H7 (cell line): ENCODE results near the gene SERPINA9. TPM values are rescaled to one million over a fixed set of nuclear protein-coding genes. Genes with fewer than 3 reads are reported as not detected.

Source experiments
- DNase-seq: peaks from one replicate; pipeline ENCODE4 v3.0.0; 2012
- H3K27me3 ChIP-seq: 2 replicates; pipeline ENCODE4 v1.6.0; 2011; ENCODE audit warnings: mild to moderate bottlenecking, low read length; ENCODE audit not compliant: control insufficient read depth, insufficient read depth
- H3K36me3 ChIP-seq: replicated peaks from 2 replicates; pipeline ENCODE4 v1.5.1; 2011; ENCODE audit warnings: low read length; ENCODE audit not compliant: control insufficient read depth, insufficient read depth
- H3K4me3 ChIP-seq: 2 replicates; pipeline ENCODE4 v1.5.1; 2011; ENCODE audit warnings: low read depth, mild to moderate bottlenecking, control low read depth, low read length, moderate library complexity; ENCODE audit not compliant: insufficient read depth
- total RNA-seq: library from RNA; depleted of rRNA; stranded (reverse); fragments of >200 nt; shearing (Covaris generic); gene quantifications from 2 replicates; pipeline ENCODE4 v1.2.3, GENCODE V29; 2014

The SERPINA9 gene
- total RNA-seq, 1 experiment from 2014 or later: not detected

- H3K27me3 ChIP-seq: no peaks in the 10 kb centered on the region
- no peak for DNase-seq
- H3K4me3 ChIP-seq: no peak overlapping the region
- no peaks in the 10 kb centered on the region for H3K36me3 ChIP-seq
These were observed 5.6 kb upstream of the SERPINA9 start for GRCh38 chr14:94481468-94482131.

GRCh38 chr14:94480809-94481208 is 4.8 kb upstream of the SERPINA9 start:
- no peaks in the 10 kb centered on the region for H3K27me3 ChIP-seq
- no peaks in the 10 kb centered on the region for H3K36me3 ChIP-seq
- DNase-seq: no peak
- no peak overlapping the region for H3K4me3 ChIP-seq

GRCh38 chr14:94478420-94478819 is 2.4 kb upstream of the SERPINA9 start:
- DNase-seq: no peak

GRCh38 chr14:94474581-94475031 is 1.4 kb downstream of the SERPINA9 start:
- Histone ChIP-seq H3K4me3 (no peak overlapping the region), H3K36me3 (no peaks in the 10 kb centered on the region), H3K27me3 (no peaks in the 10 kb centered on the region)
- peak; percentile 57 for DNase-seq

More at GRCh38 chr14:94478420-94478819, 2.4 kb upstream of the SERPINA9 start:
- Histone ChIP-seq H3K36me3 (no peaks in the 10 kb centered on the region), H3K27me3 (no peaks in the 10 kb centered on the region), H3K4me3 (no peak overlapping the region)

- Histone ChIP-seq H3K36me3 (no peaks in the 10 kb centered on the region), H3K4me3 (no peak overlapping the region)
These were observed 2.2 kb downstream of the SERPINA9 start for GRCh38 chr14:94473666-94474410.

GRCh38 chr14:94472842-94473241 is 3.2 kb downstream of the SERPINA9 start:
- H3K27me3 ChIP-seq: no peaks in the 10 kb centered on the region
- DNase-seq: no peak
- H3K4me3 ChIP-seq: no peak overlapping the region
- no peaks in the 10 kb centered on the region for H3K36me3 ChIP-seq

More at GRCh38 chr14:94473666-94474410, 2.2 kb downstream of the SERPINA9 start:
- no peak for DNase-seq
- H3K27me3 ChIP-seq: no peaks in the 10 kb centered on the region

- DNase-seq: no peak
- H3K4me3 ChIP-seq: no peak overlapping the region
- H3K36me3 ChIP-seq: no peaks in the 10 kb centered on the region
- no peaks in the 10 kb centered on the region for H3K27me3 ChIP-seq
These were observed 5.0 kb downstream of the SERPINA9 start for GRCh38 chr14:94471045-94471444.

- DNase-seq: no peak
- Histone ChIP-seq H3K27me3 (no peaks in the 10 kb centered on the region), H3K4me3 (no peak overlapping the region), H3K36me3 (no peaks in the 10 kb centered on the region)
These were observed 5.7 kb downstream of the SERPINA9 start for GRCh38 chr14:94470311-94470710.

- H3K27me3 ChIP-seq: no peaks in the 10 kb centered on the region
- no peak for DNase-seq
- H3K4me3 ChIP-seq: no peak overlapping the region
These were observed 6.7 kb downstream of the SERPINA9 start for GRCh38 chr14:94469261-94469660.

GRCh38 chr14:94467728-94468520 is 8.1 kb downstream of the SERPINA9 start:
- Histone ChIP-seq H3K4me3 (no peak overlapping the region), H3K36me3 (no peaks in the 10 kb centered on the region), H3K27me3 (no peaks in the 10 kb centered on the region)
- DNase-seq: no peak

More at GRCh38 chr14:94469261-94469660, 6.7 kb downstream of the SERPINA9 start:
- H3K36me3 ChIP-seq: no peaks in the 10 kb centered on the region

GRCh38 chr14:94466706-94467370 is 9.2 kb downstream of the SERPINA9 start:
- DNase-seq: no peak
- Histone ChIP-seq H3K4me3 (no peak overlapping the region), H3K27me3 (no peaks in the 10 kb centered on the region), H3K36me3 (no peaks in the 10 kb centered on the region)

GRCh38 chr14:94465042-94465441 is 11.0 kb downstream of the SERPINA9 start:
- H3K36me3 ChIP-seq: no peaks in the 10 kb centered on the region
- DNase-seq: no peak
- no peak overlapping the region for H3K4me3 ChIP-seq
- no peaks in the 10 kb centered on the region for H3K27me3 ChIP-seq

- DNase-seq: no peak
- H3K36me3 ChIP-seq: no peaks in the 10 kb centered on the region
- no peaks in the 10 kb centered on the region for H3K27me3 ChIP-seq
- no peak overlapping the region for H3K4me3 ChIP-seq
These were observed 11.7 kb downstream of the SERPINA9 start for GRCh38 chr14:94464290-94464689.
